HCT116 (cell line): ENCODE data around the gene RGS9BP. TPM values are rescaled to one million over a fixed set of nuclear protein-coding genes. Genes with fewer than 3 reads are reported as not detected.

Experiments used
- ATAC-seq: fragments of 200-7000 bp; cut with Tn5 transposase; 2 replicates; pipeline ENCODE4 v1.9.1; 2020; ENCODE audit warnings: mild to moderate bottlenecking, moderate library complexity
- BruUV-seq: library from RNA; stranded (reverse); fragments of 400-500 nt; replicated peaks from 2 replicates; lab custom pipeline; 2021; lab: Mats Ljungman, UMichigan
- CTCF ChIA-PET: fragments of 300-600 bp; sonication (Branson Sonifier 250); formaldehyde crosslinking; loops from one replicate; lab custom pipeline; 2021; ENCODE audit warnings: antibody characterized with exemption; lab: Charles Lee
- POLR2A ChIA-PET: fragments of 300-600, 350-600 bp; sonication (Branson Sonifier 250); formaldehyde crosslinking; loops from one replicate; lab custom pipeline; 2021; ENCODE audit warnings: antibody characterized with exemption; lab: Charles Lee
- RAD21 ChIA-PET, 2 experiments: fragments of 300-600 bp; sonication (Branson Sonifier 250); formaldehyde crosslinking; loops; one replicate each; lab custom pipeline; 2023; ENCODE audit warnings: low total read pairs in 2 of 2; ENCODE audit not compliant: uncharacterized antibody in 2 of 2, unreplicated experiment in 2 of 2, low non-redundant PET in 1 of 2; lab: Charles Lee
- DNase-seq: peaks from one replicate; pipeline ENCODE4 v3.0.0-alpha.2; 2010; ENCODE audit warnings: low read depth, low spot score
- H2AFZ ChIP-seq: fragments of 200-600 bp; shearing (Covaris generic), sonication (generic); 2 replicates; pipeline ENCODE4 v1.6.1; 2017; ENCODE audit warnings: low read depth, mixed run types, mixed read lengths, antibody characterized with exemption, low read length; ENCODE audit not compliant: poor library complexity, severe bottlenecking
- H3K27ac ChIP-seq: 2 replicates; pipeline ENCODE4 v1.5.1; 2012; ENCODE audit warnings: low read depth, low read length
- H3K27me3 ChIP-seq: fragments of 200-600 bp; sonication (generic); 2 replicates; pipeline ENCODE4 v1.6.1; 2016; ENCODE audit warnings: mixed run types, low read length, mixed read lengths; ENCODE audit not compliant: insufficient read depth
- H3K36me3 ChIP-seq, 2 experiments: fragments of 200-500 bp in 1 of 2; fragments of 200-600 bp in 1 of 2; sonication (Bioruptor generic) in 1 of 2; sonication (generic) in 1 of 2; 2 replicates each; pipeline versions ENCODE4 v1.5.1 to v1.6.1; 2014 to 2016; ENCODE audit warnings: low read length in 2 of 2, inconsistent platforms in 1 of 2, mixed read lengths in 1 of 2, mixed run types in 1 of 2; ENCODE audit not compliant: insufficient read depth in 2 of 2, control insufficient read depth in 1 of 2
- H3K4me1 ChIP-seq, 2 experiments: fragments of 200-600 bp in 1 of 2; sonication (generic) in 1 of 2; 2 replicates each; pipeline versions ENCODE4 v1.5.1 to v1.6.1; 2012 to 2017; ENCODE audit warnings: low read length in 2 of 2, inconsistent platforms in 1 of 2, mild to moderate bottlenecking in 1 of 2, mixed read lengths in 1 of 2, mixed run types in 1 of 2, moderate library complexity in 1 of 2; ENCODE audit not compliant: insufficient read depth in 2 of 2, control insufficient read depth in 1 of 2
- H3K4me2 ChIP-seq: fragments of 200-600 bp; sonication (generic); 2 replicates; pipeline ENCODE4 v1.6.1; 2017; ENCODE audit warnings: mixed run types, low read length, mixed read lengths
- H3K4me3 ChIP-seq, 2 experiments: fragments of 200-600 bp in 1 of 2; sonication (generic) in 1 of 2; replicated peaks in 1 of 2; 2 replicates each; pipeline ENCODE4 v1.5.1; 2011 to 2016; ENCODE audit warnings: low read length in 2 of 2, control low read depth in 1 of 2, low read depth in 1 of 2, mild to moderate bottlenecking in 1 of 2, mixed read lengths in 1 of 2, mixed run types in 1 of 2
- H3K79me2 ChIP-seq: fragments of 200-600 bp; sonication (generic); 2 replicates; pipeline ENCODE4 v1.6.1; 2017; ENCODE audit warnings: mild to moderate bottlenecking, mixed run types, low read length, moderate library complexity, mixed read lengths; ENCODE audit not compliant: insufficient read depth
- H3K9ac ChIP-seq: fragments of 200-600 bp; sonication (generic); 2 replicates; pipeline ENCODE4 v1.6.1; 2016; ENCODE audit warnings: low read length, mixed read lengths
- H3K9me2 ChIP-seq: fragments of 200-600 bp; sonication (generic), shearing (Covaris generic); 2 replicates; pipeline ENCODE4 v1.6.1; 2017; ENCODE audit warnings: mixed run types, mild to moderate bottlenecking, moderate library complexity; ENCODE audit not compliant: insufficient read depth
- H3K9me3 ChIP-seq, 2 experiments: fragments of 200-500 bp in 1 of 2; fragments of 200-600 bp in 1 of 2; sonication (Bioruptor generic) in 1 of 2; sonication (generic) in 1 of 2; 2 replicates each; pipeline ENCODE4 v1.6.1; 2014 to 2017; ENCODE audit warnings: low read length in 2 of 2, mixed read lengths in 2 of 2, inconsistent platforms in 1 of 2, low read depth in 1 of 2, mild to moderate bottlenecking in 1 of 2, mixed run types in 1 of 2, moderate library complexity in 1 of 2; ENCODE audit not compliant: control insufficient read depth in 1 of 2, insufficient read depth in 1 of 2
- H4K20me1 ChIP-seq: fragments of 200-600 bp; sonication (generic), shearing (Covaris generic); 2 replicates; pipeline ENCODE4 v1.6.1; 2017; ENCODE audit warnings: mixed run types, mild to moderate bottlenecking, moderate library complexity; ENCODE audit not compliant: insufficient read depth
- ELF1 ChIP-seq: IDR thresholded peaks from 2 replicates; pipeline ENCODE4 v1.6.1; 2012; ENCODE audit warnings: low read depth, borderline replicate concordance
- EZH2phosphoT487 ChIP-seq: fragments of 200-600 bp; IDR thresholded peaks from 2 replicates; pipeline ENCODE4 v1.6.1; 2018; ENCODE audit warnings: antibody characterized with exemption, borderline replicate concordance
- JUND ChIP-seq: IDR thresholded peaks from 2 replicates; pipeline ENCODE4 v1.6.1; 2012
- POLR2A ChIP-seq: IDR thresholded peaks from 2 replicates; pipeline ENCODE4 v1.7.0; 2011; ENCODE audit warnings: borderline replicate concordance; ENCODE audit not compliant: insufficient read depth, insufficient read length; ENCODE audit errors: extremely low read depth
- SIN3A ChIP-seq: IDR thresholded peaks from 2 replicates; pipeline ENCODE4 v1.6.1; 2012; ENCODE audit warnings: low read depth
- SRF ChIP-seq: IDR thresholded peaks from 2 replicates; pipeline ENCODE4 v1.6.1; 2012; ENCODE audit warnings: low read depth
- YY1 ChIP-seq: IDR thresholded peaks from 2 replicates; pipeline ENCODE4 v1.6.1; 2011; ENCODE audit warnings: low read length, low read depth, moderate library complexity, mild to moderate bottlenecking; ENCODE audit not compliant: insufficient replicate concordance; ENCODE audit errors: extremely low read depth
- ZBTB33 ChIP-seq: IDR thresholded peaks from 2 replicates; pipeline ENCODE4 v1.6.1; 2011; ENCODE audit warnings: mild to moderate bottlenecking, low read length, moderate library complexity; ENCODE audit not compliant: insufficient replicate concordance; ENCODE audit errors: extremely low read depth
- ZFX ChIP-seq: fragments of 450-650 bp; IDR thresholded peaks from 2 replicates; pipeline ENCODE4 v1.6.1; 2017
- intact Hi-C: fragments of 100-400 bp; cut with micrococcal nuclease; formaldehyde crosslinking; loops from 2 replicates; pipeline ENCODE4 v1.10.0; 2022
- total RNA-seq: library from RNA; stranded (reverse); gene quantifications from one replicate; pipeline ENCODE4 v1.2.1, GENCODE V29; 2021; ENCODE audit not compliant: unreplicated experiment
- TF ChIP-seq, protein P1 (sequence below): IDR thresholded peaks from 2 replicates; pipeline ENCODE4 v1.6.1; 2012
- TF ChIP-seq, protein P2 (sequence below): IDR thresholded peaks from 2 replicates; pipeline ENCODE4 v1.6.1; 2012; ENCODE audit warnings: low read depth

RGS9BP gene
- total RNA-seq, 1 experiment from 2014 or later: 0.54 TPM

DNA sequence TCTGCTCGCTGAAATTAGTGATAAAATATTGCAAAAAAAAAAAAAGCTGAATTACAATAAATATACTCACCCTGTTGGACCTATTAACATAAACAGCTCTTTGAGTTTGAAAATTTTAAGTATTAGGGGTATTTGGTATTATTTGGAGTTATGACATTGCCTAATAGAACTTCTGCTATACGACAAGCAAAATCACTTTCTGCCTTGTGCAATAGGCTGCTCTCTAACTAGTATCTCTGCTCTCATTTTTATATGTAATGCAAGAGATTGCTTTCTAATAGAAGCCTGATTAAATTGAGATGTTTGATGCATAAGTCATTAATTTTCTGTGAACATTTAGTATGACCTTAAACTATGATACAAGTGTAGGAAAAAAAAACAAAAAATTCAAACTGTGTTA lies 5.3 kb downstream of the RGS9BP start (continued):
- no peak for TF ChIP-seq YY1
- no peak for TF ChIP-seq POLR2A
- TF ChIP-seq ZFX: no peak

GRCh38 chr19:32682317-32682716 lies 6.7 kb downstream of the RGS9BP start:
- POLR2A ChIA-PET: no interaction called here
- Histone ChIP-seq H3K79me2 (no peaks in the 10 kb centered on the region), H3K4me3 (no peak overlapping the region), H3K4me2 (no peak overlapping the region), H3K27ac (no peak overlapping the region), H3K27me3 (no peaks in the 10 kb centered on the region), H3K9me3 (no peaks in the 10 kb centered on the region), H3K9me2 (no peaks in the 10 kb centered on the region), H3K36me3 (no peaks in the 10 kb centered on the region), H3K4me1 (peaks cover 0 to 4% of the 10 kb centered on the region in 2 experiments; a peak in 2 of 4 replicates), H3K9ac (no peak overlapping the region), H2AFZ (no peak overlapping the region), H4K20me1 (no peaks in the 10 kb centered on the region)
- ATAC-seq (no peak), DNase-seq (no peak)
- BruUV-seq: no TSS peak
- intact Hi-C loops: no loop called here
- TF ChIP-seq EZH2phosphoT487 (no peak), SRF (no peak), JUND (no peak)
- TF ChIP-seq, protein P1, sequence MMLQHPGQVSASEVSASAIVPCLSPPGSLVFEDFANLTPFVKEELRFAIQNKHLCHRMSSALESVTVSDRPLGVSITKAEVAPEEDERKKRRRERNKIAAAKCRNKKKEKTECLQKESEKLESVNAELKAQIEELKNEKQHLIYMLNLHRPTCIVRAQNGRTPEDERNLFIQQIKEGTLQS: no peak
- CTCF ChIA-PET: interaction anchor here (0.7 kb wide), 1 partner anchor 101 kb away, joined by 3 read pairs; the partner anchor contains the start of gene PDCD5
- RAD21 ChIA-PET: interaction anchor here in 1 of 2 experiments (0.7 kb wide), 1 partner anchor 26 kb away, joined by 3 read pairs; no protein-coding TSS in a partner anchor

DNA sequence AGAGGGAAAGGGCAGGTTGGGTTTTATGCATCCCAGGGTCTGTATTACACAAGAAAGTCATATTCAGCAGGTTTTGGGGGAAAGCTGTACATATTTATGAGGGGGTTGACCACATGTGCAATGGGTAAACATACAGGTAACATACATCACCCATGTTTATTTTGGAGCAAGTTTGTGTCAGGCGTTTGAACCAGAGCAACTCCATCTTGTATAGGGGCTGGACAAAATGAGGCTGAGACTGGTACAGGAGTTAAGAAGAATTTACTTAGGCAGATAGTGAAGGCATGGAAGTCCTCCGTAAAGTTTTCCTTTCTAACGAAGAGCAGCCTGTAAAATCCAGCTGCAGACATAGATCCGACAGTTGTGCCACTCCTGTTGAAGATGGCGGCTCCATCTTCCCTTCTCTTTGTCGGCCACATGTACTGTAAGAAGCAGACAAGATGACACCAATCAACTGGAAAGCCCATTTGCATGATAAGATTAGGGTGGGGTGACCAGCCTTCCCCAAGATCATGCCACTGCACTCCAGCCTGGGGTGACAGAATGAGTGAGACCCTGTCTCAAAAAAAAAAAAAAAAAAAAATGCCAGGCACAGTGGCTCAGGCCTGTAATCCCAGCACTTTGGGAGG lies 11.3 kb downstream of the RGS9BP start:
- H3K4me3 ChIP-seq: no peak overlapping the region
- no peak overlapping the region for H3K9ac ChIP-seq
- no peaks in the 10 kb centered on the region for H3K9me3 ChIP-seq
- intact Hi-C loops: no loop called here
- H3K36me3 ChIP-seq: no peaks in the 10 kb centered on the region
- ChIA-PET POLR2A (interaction anchor here (0.7 kb wide), 1 partner anchor 355 kb away, joined by 3 read pairs; no protein-coding TSS in a partner anchor), CTCF (no interaction called here), RAD21 (no interaction called here)
- H3K9me2 ChIP-seq: no peaks in the 10 kb centered on the region
- H3K79me2 ChIP-seq: peaks cover under 1% of the 10 kb centered on the region; the same call in 1 of the 2 replicates
- peaks cover 16% of the 10 kb centered on the region in 2 experiments for H3K4me1 ChIP-seq
- no peak for DNase-seq
- BruUV-seq: no TSS peak
- H3K27me3 ChIP-seq: no peaks in the 10 kb centered on the region
- H4K20me1 ChIP-seq: no peaks in the 10 kb centered on the region
- H2AFZ ChIP-seq: no peak overlapping the region
- ATAC-seq: no peak
- no peak overlapping the region for H3K4me2 ChIP-seq
- H3K27ac ChIP-seq: no peak overlapping the region
- no peak for TF ChIP-seq SIN3A
- TF ChIP-seq ZBTB33: no peak
- TF ChIP-seq YY1: no peak
- no peak for TF ChIP-seq JUND
- no peak for TF ChIP-seq ELF1
- TF ChIP-seq, protein P1: no peak
- TF ChIP-seq, protein P2, sequence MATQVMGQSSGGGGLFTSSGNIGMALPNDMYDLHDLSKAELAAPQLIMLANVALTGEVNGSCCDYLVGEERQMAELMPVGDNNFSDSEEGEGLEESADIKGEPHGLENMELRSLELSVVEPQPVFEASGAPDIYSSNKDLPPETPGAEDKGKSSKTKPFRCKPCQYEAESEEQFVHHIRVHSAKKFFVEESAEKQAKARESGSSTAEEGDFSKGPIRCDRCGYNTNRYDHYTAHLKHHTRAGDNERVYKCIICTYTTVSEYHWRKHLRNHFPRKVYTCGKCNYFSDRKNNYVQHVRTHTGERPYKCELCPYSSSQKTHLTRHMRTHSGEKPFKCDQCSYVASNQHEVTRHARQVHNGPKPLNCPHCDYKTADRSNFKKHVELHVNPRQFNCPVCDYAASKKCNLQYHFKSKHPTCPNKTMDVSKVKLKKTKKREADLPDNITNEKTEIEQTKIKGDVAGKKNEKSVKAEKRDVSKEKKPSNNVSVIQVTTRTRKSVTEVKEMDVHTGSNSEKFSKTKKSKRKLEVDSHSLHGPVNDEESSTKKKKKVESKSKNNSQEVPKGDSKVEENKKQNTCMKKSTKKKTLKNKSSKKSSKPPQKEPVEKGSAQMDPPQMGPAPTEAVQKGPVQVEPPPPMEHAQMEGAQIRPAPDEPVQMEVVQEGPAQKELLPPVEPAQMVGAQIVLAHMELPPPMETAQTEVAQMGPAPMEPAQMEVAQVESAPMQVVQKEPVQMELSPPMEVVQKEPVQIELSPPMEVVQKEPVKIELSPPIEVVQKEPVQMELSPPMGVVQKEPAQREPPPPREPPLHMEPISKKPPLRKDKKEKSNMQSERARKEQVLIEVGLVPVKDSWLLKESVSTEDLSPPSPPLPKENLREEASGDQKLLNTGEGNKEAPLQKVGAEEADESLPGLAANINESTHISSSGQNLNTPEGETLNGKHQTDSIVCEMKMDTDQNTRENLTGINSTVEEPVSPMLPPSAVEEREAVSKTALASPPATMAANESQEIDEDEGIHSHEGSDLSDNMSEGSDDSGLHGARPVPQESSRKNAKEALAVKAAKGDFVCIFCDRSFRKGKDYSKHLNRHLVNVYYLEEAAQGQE: no peak
